GM19351 (cell line): ENCODE results near the gene CDC42EP3.

ENCODE experiments used
- ATAC-seq: cut with Tn5 transposase; IDR thresholded peaks from one replicate; pipeline ENCODE4 v1.9.1; 2021; ENCODE audit warnings: mild to moderate bottlenecking, moderate library complexity; ENCODE audit not compliant: unreplicated experiment

CDC42EP3 gene

DNA sequence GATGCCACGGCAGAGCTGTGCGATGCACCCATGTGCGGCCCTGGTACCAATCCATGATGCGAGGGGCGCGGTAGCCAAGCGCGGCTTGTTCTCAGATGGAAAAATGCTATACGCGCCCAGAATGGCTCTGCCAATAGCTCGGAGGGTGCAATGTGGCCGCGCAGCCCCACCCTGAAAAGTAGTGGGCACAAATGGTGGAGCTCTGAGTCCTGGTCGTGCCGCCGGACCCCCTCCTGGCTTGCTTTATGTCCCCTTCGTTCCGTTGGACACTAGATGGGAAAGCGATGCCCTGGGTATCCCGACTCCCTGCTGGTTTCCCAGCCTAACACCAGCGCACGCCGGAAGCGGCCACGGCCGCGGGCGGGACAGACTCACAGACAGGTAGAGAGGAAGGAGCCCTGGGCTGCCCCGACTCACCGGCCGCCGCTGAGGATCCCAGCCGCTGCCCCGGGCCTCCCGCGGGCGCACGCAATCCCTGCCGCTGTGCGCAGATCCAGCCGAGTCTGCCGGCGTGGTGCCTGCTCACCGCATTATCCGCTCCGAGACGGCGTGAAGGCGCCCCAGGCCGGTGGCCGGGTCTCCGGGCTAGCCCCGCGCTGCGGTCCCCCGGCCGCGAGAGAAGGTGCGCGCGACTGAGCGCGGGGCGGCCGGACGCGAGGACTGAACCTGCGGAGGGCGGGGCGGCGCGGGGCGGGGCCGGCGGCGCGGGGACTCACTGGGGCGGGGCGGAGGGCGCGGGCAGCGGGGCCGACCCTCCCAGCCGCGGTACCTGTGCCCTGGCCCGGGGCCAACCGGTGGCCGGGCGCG, at the start of gene CDC42EP3:
TSS of gene CDC42EP3 (minus strand) at position 634 of the 807 bp plus-strand sequence. CDS start 25,055 bp downstream, outside the sequence.
- ATAC-seq: peak; percentile 49

DNA sequence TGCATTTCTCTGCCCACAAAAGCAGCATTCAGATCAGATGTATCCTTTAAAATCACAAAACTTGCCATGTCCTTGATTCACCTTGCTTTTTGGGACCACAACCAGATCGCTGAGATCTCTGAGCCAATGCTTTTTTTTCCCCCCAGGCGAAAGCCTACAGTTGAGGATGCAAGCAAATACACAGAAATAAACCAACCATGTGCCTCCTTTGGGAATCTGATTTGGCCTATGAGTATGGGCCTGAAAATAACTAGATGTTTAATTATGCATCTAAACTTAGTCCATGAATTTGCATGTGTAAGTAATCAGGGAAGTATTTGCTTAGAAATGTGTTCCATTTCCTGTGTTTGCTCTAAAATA, 49.7 kb upstream of the CDC42EP3 start:
- no peak for ATAC-seq

DNA sequence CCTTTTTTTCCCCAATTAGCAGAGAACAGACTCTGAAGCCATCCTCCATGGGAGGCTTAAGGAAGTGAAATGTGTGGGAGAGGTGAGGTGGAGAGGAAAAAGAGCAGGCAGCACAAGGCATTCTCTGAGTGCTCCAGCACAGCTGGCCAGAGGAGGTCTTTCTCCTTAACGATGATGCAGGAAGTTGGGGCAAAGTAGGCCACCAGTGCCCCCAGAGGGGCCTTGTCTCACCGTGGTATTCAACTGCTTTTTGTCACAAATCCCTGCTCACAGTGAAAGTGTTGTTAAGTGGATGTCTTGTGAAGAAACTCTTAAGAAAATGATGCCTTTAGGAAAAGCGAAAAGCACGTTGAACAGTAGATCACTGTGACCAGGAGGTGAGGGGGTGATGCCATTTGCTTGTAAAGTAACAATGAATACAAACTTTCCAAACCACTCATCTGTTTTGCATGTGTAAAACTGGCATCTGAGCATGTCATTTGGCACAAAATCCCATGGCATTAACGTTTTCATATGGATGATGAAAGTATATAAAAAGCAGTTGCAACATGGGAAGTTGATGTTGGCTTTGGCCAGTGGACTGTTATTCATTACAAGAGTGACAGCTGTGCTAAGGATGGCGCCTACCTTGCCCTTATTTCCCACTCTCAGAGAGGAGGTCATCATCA, 49.2 kb upstream of the CDC42EP3 start:
- no peak for ATAC-seq

- no peak for ATAC-seq
Measured at GRCh38 chr2:37718515-37719161, 47.2 kb upstream of the CDC42EP3 start.

GRCh38 chr2:37713258-37713700, 41.8 kb upstream of the CDC42EP3 start:
- ATAC-seq: no peak

DNA sequence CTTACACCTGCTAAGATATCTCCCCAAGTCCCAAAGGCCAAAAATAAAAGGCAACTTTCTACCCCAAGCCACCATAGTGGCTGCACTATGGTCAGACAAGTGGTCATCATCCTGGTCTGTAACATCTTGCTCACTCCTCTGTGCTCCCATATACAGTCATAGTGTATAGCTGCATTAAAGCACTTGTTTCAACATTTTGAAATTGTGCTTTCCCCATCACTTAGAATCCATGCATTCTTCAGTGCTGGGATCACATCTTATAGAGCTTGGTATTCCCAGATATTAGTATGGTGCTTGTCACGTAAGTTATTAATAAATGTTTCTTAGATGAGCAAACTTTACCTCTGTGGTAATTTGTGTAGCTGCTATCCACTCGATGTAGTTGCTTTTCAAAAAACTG, 40.4 kb upstream of the CDC42EP3 start:
- no peak for ATAC-seq

GRCh38 chr2:37711308-37711731, 39.9 kb upstream of the CDC42EP3 start:
- ATAC-seq: peak; percentile 59

- ATAC-seq: no peak
Measured at GRCh38 chr2:37709111-37709510, 37.7 kb upstream of the CDC42EP3 start.

DNA sequence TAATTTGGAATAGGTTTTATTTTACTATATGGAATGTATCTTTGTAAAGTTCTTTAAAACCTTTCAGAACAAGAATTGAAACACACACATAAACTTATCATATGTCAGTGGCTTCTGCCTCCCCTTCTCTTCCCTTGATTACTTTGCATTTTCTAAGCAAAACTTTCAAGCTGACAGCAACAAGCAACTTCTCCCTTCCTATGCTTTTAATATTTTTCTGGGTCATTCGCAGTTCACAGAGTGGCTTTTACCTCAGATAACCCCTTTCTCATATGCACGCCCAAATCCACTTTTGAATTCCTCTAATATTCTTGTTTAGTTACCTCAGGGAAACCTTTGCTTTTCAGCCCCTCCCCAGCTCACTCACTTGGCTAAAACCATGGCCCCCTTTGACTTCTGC, 36.7 kb upstream of the CDC42EP3 start:
- no peak for ATAC-seq

DNA sequence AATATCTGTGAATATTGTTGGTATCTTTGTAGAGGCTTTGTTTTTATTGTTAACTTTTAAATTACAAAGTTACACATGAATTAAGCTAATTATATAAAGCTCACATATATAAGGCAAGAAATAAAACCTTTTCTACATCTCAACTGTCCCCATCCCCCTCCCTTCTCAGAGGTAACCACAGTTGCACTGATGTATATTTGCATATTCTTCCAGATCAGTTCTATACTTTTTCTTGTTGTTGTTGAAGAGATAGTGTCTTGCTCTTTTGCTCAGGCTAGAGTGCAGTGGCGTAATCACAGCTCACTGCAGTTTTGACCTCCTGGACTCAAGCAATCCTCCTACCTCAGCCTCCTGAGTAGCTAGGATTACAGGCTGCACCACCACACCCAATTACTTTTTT, 36.0 kb upstream of the CDC42EP3 start:
- ATAC-seq: peak; percentile 65

- no peak for ATAC-seq
Measured at GRCh38 chr2:37706334-37707183, 35.1 kb upstream of the CDC42EP3 start.

DNA sequence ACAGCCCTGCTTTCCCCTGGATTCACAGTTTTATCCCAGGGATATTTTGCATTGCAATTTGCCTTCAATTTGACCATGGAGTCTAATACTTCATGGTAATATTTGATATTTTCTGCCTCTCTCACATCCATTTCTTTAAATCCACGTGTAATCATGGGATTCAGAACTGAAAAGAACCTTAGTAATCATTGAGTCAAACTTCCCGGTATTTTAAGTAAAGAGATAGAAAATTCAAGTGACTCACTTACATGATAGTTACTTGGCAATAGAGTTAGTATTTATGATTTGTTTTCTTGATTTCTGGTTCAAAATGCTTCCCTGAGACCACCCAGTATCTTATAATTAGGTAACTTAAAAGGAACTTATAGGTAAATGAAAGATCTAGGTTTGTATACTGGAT, 33.7 kb upstream of the CDC42EP3 start:
- ATAC-seq: no peak

GRCh38 chr2:37698931-37699481, 27.6 kb upstream of the CDC42EP3 start:
- no peak for ATAC-seq

DNA sequence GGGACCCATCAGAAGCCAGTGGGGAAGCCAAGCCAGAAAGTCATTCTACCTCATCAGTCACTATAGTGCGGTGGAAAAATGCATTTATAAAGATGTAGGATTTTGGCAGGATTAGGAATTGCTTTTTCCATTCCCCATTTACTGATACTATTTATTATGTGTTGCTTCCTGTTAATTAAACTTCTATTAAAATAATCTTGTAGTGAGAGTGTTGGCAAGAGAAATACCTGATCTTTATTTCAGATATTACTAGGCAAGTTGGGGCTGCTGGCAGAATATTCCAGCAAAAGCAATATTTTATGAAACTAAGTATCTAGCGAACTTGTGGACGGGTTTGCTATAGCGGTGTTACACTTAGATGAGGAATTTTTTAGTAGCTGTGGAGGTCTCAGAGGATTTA, 23.9 kb upstream of the CDC42EP3 start:
- ATAC-seq: no peak

DNA sequence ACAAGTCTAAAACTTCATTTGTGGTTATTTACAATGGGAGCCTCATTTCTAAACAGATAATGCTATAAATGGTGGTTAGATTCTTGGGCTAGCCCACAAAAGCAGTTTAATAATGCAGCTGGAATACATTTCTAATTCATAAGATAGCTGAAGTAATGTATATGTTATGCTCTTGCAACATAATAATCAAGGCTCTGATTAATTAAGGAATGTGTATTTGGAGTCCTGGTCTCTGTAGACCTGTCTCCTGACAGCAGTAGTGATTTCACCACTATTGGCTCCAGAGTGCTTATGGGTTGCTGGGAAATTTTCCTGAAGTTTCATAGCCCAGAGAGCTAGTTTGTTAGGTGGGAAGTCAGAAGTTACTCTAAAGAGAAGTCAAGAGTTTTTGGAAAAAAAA, 21.3 kb upstream of the CDC42EP3 start:
- ATAC-seq: no peak

- ATAC-seq: no peak
Measured at GRCh38 chr2:37689751-37690150, 18.3 kb upstream of the CDC42EP3 start.

DNA sequence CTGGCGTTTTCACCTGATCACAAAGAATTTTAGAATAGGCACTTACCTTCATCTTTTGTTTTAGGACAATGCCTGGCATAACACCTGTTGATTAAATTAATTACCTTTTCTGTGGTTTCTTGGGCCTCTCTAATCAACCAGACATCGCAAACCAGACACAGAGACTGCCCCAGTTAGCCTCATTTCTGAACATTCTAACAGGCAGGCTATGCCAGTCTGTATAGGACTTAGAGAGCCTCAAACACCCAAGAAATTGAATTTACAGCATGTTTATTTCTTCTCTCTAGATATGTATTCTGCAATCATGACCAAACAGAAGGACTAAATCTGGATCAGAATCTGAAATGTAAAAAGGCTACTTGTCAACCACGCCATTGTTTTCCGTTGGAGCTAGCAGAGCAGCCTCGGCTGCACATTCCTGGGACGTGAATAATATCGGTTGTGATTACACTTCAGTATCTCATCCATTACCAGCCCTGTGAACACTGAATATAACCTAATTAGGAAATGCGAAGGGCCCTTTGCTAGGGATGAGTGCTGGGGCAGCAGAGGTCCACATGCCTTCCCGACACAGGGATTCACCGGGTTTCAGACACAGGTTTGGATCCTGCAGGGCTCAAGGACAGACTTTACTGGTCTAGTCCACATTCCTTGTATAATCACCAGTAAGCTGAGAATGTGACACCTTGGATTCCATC, 17.5 kb upstream of the CDC42EP3 start:
- ATAC-seq: no peak

GRCh38 chr2:37686792-37687526, 15.5 kb upstream of the CDC42EP3 start:
- no peak for ATAC-seq

GRCh38 chr2:37684809-37685208, 13.4 kb upstream of the CDC42EP3 start:
- ATAC-seq: no peak
